Liver (tissue), 9 donors: ENCODE measurements around the gene MACROD1. TPM values are rescaled to one million over a fixed set of nuclear protein-coding genes. Genes with fewer than 3 reads are reported as not detected.

ENCODE experiments used
- DNase-seq: peaks from one replicate; pipeline ENCODE4 v3.0.0-alpha.2; 2017; ENCODE audit warnings: low spot score
- H3K27ac ChIP-seq, 2 donors: one replicate each; pipeline ENCODE4 v1.7.0; 2013; ENCODE audit warnings: inconsistent platforms in 2 of 2, low read length in 2 of 2, control low read depth in 1 of 2, low read depth in 1 of 2, mild to moderate bottlenecking in 1 of 2
- H3K27me3 ChIP-seq, 4 donors: one replicate each; pipeline versions ENCODE4 v1.6.1 to v1.7.0; 2013; ENCODE audit warnings: low read length in 3 of 4, inconsistent platforms in 1 of 4, mild to moderate bottlenecking in 1 of 4, moderate library complexity in 1 of 4; ENCODE audit not compliant: control insufficient read depth in 4 of 4, insufficient read depth in 4 of 4
- H3K36me3 ChIP-seq, 4 donors: one replicate each; pipeline versions ENCODE4 v1.6.1 to v1.7.0; 2013; ENCODE audit warnings: low read length in 3 of 4, mild to moderate bottlenecking in 3 of 4, low read depth in 1 of 4, moderate library complexity in 1 of 4; ENCODE audit not compliant: control insufficient read depth in 4 of 4, insufficient read depth in 3 of 4
- H3K4me1 ChIP-seq, 4 donors: one replicate each; pipeline versions ENCODE4 v1.6.1 to v1.7.0; 2013; ENCODE audit warnings: low read length in 3 of 4, mild to moderate bottlenecking in 3 of 4, moderate library complexity in 1 of 4; ENCODE audit not compliant: control insufficient read depth in 4 of 4, insufficient read depth in 4 of 4
- H3K4me3 ChIP-seq, 3 donors: one replicate each; pipeline versions ENCODE4 v1.6.1 to v1.7.0; 2013; ENCODE audit warnings: low read length in 3 of 3, control low read depth in 1 of 3, low read depth in 1 of 3, mild to moderate bottlenecking in 1 of 3
- H3K9ac ChIP-seq, 2 donors: one replicate each; pipeline ENCODE4 v1.7.0; 2013; ENCODE audit warnings: low read length in 2 of 2, mild to moderate bottlenecking in 2 of 2, moderate library complexity in 2 of 2, control low read depth in 1 of 2, low read depth in 1 of 2
- H3K9me3 ChIP-seq, 4 donors: one replicate each; pipeline versions ENCODE4 v1.6.1 to v1.7.0; 2013; ENCODE audit warnings: low read length in 3 of 4; ENCODE audit not compliant: control insufficient read depth in 4 of 4
- ATF3 ChIP-seq: IDR thresholded peaks from 2 replicates; pipeline ENCODE4 v1.6.1; 2016; ENCODE audit warnings: antibody characterized with exemption
- EGR1 ChIP-seq, 2 donors: IDR thresholded peaks; 2 replicates each; pipeline ENCODE4 v1.6.1; 2016 to 2018; ENCODE audit warnings: antibody characterized with exemption in 2 of 2, low read depth in 2 of 2
- FOXA2 ChIP-seq: IDR thresholded peaks from 2 replicates; pipeline ENCODE4 v1.6.1; 2016; ENCODE audit warnings: antibody characterized with exemption
- GABPA ChIP-seq, 2 donors: IDR thresholded peaks in 1 of 2; conservative IDR thresholded peaks in 1 of 2; 2 replicates each; pipeline ENCODE4 v1.6.1; 2016; ENCODE audit warnings: antibody characterized with exemption in 2 of 2, mild to moderate bottlenecking in 1 of 2, moderate library complexity in 1 of 2
- HNF4A ChIP-seq, 2 donors: conservative IDR thresholded peaks; 2 replicates each; pipeline ENCODE4 v1.6.1; 2016; ENCODE audit warnings: antibody characterized with exemption in 2 of 2, mild to moderate bottlenecking in 2 of 2
- HNF4G ChIP-seq: IDR thresholded peaks from 2 replicates; pipeline ENCODE4 v1.6.1; 2016; ENCODE audit warnings: antibody characterized with exemption
- JUND ChIP-seq, 2 donors: IDR thresholded peaks; 2 replicates each; pipeline ENCODE4 v1.6.1; 2016; ENCODE audit warnings: antibody characterized with exemption in 2 of 2
- RAD21 ChIP-seq, 2 donors: IDR thresholded peaks; 2 replicates each; pipeline ENCODE4 v1.6.1; 2016; ENCODE audit warnings: antibody characterized with exemption in 2 of 2, mild to moderate bottlenecking in 2 of 2
- TAF1 ChIP-seq: conservative IDR thresholded peaks from 2 replicates; pipeline ENCODE4 v1.6.1; 2016; ENCODE audit warnings: antibody characterized with exemption, mild to moderate bottlenecking
- YY1 ChIP-seq: IDR thresholded peaks from 2 replicates; pipeline ENCODE4 v1.6.1; 2016; ENCODE audit warnings: antibody characterized with exemption, mild to moderate bottlenecking
- ZBTB33 ChIP-seq: IDR thresholded peaks from 2 replicates; pipeline ENCODE4 v1.6.1; 2016; ENCODE audit warnings: antibody characterized with exemption
- whole genome bisulfite sequencing: extraction: QIAGEN DNeasy Blood & Tissue Kit; methylation state at CpG from one replicate; pipeline ENCODE4 v1.1.7; 2013; 5-methylcytosine and 5-hydroxymethylcytosine counted together
- polyA plus RNA-seq, 2 donors: library from polyadenylated mRNA; stranded (reverse) in 1 of 2; unstranded in 1 of 2; fragments of 200-250 nt in 1 of 2; fragments of >200 nt in 1 of 2; fragmentation: Nextera tagmentation in 1 of 2; extraction: Ambion mirVana in 1 of 2; gene quantifications; one replicate each; pipeline versions ENCODE4 v1.2.1 to v1.2.3, GENCODE V29; 2013 to 2015
- total RNA-seq, 2 donors: library from RNA; depleted of rRNA; stranded (reverse); fragments of >200 nt; gene quantifications; one replicate each; pipeline ENCODE4 v1.2.3, GENCODE V29; 2014
- TF ChIP-seq, protein P1 (sequence below): IDR thresholded peaks from 2 replicates; pipeline ENCODE4 v1.6.1; 2016; ENCODE audit warnings: antibody characterized with exemption
- TF ChIP-seq, protein P2 (sequence below): fragments of 150-350 bp; IDR thresholded peaks from 2 replicates; pipeline ENCODE4 v1.5.1; 2017; ENCODE audit warnings: improper control_type of control experiment, low read depth, low read length; ENCODE audit not compliant: missing input control
- donor health status: healthy.
- donor health status: healthy.
- donor health status: healthy.
- donor health status: healthy.
- donor health status: healthy.

The MACROD1 gene
- total and polyA plus RNA-seq, 4 donors, result 8.9 to 25.9 (median 13.1) TPM

- no peak overlapping the region for H3K4me3 ChIP-seq
- 94% methylated on average over 30 of the region's 30 CpGs for WGBS
- TF ChIP-seq TAF1 (no peak), ATF3 (no peak), HNF4A (conservative IDR thresholded peaks at IDR 0.05) (no peak), YY1 (no peak), GABPA (IDR thresholded peaks at IDR 0.05 in 1 of 2, conservative IDR thresholded peaks at IDR 0.05 in 1 of 2) (no peak), RAD21 (IDR thresholded peaks at IDR 0.05) (no peak), HNF4G (no peak)
- TF ChIP-seq, protein P1, sequence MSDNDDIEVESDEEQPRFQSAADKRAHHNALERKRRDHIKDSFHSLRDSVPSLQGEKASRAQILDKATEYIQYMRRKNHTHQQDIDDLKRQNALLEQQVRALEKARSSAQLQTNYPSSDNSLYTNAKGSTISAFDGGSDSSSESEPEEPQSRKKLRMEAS, result no peak
- TF ChIP-seq, protein P2, sequence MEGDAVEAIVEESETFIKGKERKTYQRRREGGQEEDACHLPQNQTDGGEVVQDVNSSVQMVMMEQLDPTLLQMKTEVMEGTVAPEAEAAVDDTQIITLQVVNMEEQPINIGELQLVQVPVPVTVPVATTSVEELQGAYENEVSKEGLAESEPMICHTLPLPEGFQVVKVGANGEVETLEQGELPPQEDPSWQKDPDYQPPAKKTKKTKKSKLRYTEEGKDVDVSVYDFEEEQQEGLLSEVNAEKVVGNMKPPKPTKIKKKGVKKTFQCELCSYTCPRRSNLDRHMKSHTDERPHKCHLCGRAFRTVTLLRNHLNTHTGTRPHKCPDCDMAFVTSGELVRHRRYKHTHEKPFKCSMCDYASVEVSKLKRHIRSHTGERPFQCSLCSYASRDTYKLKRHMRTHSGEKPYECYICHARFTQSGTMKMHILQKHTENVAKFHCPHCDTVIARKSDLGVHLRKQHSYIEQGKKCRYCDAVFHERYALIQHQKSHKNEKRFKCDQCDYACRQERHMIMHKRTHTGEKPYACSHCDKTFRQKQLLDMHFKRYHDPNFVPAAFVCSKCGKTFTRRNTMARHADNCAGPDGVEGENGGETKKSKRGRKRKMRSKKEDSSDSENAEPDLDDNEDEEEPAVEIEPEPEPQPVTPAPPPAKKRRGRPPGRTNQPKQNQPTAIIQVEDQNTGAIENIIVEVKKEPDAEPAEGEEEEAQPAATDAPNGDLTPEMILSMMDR, result no peak
- no peak overlapping the region for H3K27ac ChIP-seq
- no peaks in the 10 kb centered on the region for H3K9me3 ChIP-seq
- H3K4me1 ChIP-seq, result peaks cover 0 to 4% (median 0%) of the 10 kb centered on the region in 4 donors
- no peak for DNase-seq
- peaks cover 0 to 13% (median 8%) of the 10 kb centered on the region in 4 donors for H3K36me3 ChIP-seq
- H3K9ac ChIP-seq, result no peak overlapping the region
- no peaks in the 10 kb centered on the region for H3K27me3 ChIP-seq
Measured at GRCh38 chr11:64211181-64211872, 45.4 kb upstream of the MACROD1 start.

DNA sequence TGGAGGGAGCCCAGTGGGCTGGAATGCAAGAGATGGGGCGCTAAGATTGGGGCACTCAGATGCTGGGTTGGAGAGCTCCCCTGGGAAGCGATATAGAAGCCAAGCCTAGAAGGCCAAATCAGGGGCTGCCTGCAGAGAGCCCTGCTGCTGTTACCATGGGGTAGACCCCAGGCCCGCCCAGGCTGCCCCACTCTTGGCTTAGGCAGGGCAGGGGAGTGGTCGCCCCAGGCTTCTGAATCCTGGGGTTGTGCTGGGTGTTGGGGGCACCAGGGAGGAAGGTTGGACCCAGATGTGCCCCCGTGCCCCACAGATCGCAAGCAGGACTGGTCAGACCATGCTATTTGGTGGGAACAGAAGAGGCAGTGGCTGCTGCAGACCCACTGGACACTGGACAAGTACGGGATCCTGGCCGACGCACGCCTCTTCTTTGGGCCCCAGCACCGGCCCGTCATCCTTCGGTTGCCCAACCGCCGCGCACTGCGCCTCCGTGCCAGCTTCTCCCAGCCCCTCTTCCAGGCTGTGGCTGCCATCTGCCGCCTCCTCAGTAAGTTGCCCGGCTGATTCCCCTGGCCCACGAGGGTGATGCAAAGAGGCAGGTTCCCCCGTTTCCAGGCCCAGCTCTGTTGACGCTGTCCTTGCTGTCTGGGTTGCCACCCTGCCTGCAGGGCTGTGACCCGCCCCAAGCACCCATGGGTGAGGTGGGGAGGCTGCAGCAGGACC is 44.5 kb upstream of the MACROD1 start:
- Histone ChIP-seq H3K36me3 (peaks cover 0 to 14% (median 8%) of the 10 kb centered on the region in 4 donors), H3K4me1 (peaks cover 0 to 9% (median 0%) of the 10 kb centered on the region in 4 donors), H3K27me3 (no peaks in the 10 kb centered on the region), H3K27ac (no peak overlapping the region), H3K4me3 (no peak overlapping the region), H3K9ac (no peak overlapping the region), H3K9me3 (no peaks in the 10 kb centered on the region)
- WGBS, result 97% methylated on average over 24 of the region's 24 CpGs
- DNase-seq, result no peak
- TF ChIP-seq ZBTB33, result no peak
- TF ChIP-seq ATF3, result no peak
- TF ChIP-seq JUND (IDR thresholded peaks at IDR 0.05), result no peak
- no peak for TF ChIP-seq GABPA (IDR thresholded peaks at IDR 0.05 in 1 of 2, conservative IDR thresholded peaks at IDR 0.05 in 1 of 2)
- TF ChIP-seq FOXA2, result no peak
- TF ChIP-seq YY1, result no peak
- no peak for TF ChIP-seq EGR1 (IDR thresholded peaks at IDR 0.05; ENCODE audit: low read depth in 2 of 2)
